ENCODE data around the gene NOTO.
A peak's percentile ranks its signal among the peaks of the same experiment; 100 is the strongest.
"Not testable (repeated sequence)": the region's sequence is repeated elsewhere in the genome, so short reads cannot be mapped to it uniquely, and the experiment has no call there.

The NOTO gene, protein sequence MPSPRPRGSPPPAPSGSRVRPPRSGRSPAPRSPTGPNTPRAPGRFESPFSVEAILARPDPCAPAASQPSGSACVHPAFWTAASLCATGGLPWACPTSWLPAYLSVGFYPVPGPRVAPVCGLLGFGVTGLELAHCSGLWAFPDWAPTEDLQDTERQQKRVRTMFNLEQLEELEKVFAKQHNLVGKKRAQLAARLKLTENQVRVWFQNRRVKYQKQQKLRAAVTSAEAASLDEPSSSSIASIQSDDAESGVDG

DNA sequence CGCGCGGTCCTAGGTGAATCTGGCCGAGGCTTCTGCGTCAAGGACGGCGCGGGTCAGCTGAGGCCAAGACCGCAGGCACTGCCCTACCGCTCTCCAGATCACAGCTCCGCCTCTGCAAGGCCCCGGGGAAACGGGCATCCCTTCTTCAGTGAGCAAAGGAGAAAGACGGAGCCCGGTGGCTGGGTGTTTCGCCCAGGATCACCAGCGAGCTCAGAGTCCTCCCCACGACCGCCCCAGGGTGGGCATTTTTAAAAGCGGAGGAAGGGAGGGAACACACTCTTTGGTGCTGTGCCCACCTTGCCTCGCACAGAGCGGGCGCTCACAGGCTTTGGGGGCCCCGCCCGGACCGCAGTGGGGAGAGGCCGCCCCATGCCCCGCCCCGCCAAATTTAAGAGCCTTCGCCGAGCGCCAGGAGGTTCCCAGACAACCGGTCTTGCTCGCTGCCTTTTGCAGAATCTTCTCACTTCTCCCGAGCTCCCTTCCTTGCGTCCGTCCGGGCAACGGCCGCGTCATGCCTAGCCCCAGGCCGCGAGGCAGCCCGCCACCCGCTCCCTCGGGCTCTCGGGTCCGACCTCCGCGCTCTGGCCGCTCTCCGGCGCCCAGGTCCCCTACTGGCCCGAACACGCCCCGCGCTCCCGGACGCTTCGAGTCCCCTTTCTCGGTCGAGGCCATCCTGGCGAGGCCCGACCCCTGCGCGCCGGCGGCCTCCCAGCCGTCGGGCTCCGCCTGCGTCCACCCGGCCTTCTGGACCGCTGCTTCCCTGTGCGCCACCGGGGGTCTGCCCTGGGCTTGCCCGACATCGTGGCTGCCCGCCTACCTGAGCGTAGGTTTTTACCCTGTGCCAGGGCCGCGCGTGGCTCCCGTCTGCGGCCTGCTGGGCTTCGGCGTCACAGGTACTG, at the start of gene NOTO:
NOTO (plus strand) TSS at position 419 of the 899 bp plus-strand sequence; CDS start at position 512, 93 bp downstream.
- peaks cover 17% of the 10 kb centered on the region for H3K9me3 Mint-ChIP-seq
- H3K4me3 Mint-ChIP-seq = peak within 1 kb of the TSS; percentile 52
- H3K27me3 Mint-ChIP-seq (ENCODE audit: low read depth, poor library complexity) = peaks cover 100% of the 10 kb centered on the region
- H3K4me1 Mint-ChIP-seq = no peaks in the 10 kb centered on the region
- DNase-seq = peak; percentile 62
- no peaks in the 10 kb centered on the region for H3K36me3 Mint-ChIP-seq (ENCODE audit: low read depth)
- no peak within 1 kb of the TSS for H3K27ac Mint-ChIP-seq
- TF ChIP-seq, protein P1, sequence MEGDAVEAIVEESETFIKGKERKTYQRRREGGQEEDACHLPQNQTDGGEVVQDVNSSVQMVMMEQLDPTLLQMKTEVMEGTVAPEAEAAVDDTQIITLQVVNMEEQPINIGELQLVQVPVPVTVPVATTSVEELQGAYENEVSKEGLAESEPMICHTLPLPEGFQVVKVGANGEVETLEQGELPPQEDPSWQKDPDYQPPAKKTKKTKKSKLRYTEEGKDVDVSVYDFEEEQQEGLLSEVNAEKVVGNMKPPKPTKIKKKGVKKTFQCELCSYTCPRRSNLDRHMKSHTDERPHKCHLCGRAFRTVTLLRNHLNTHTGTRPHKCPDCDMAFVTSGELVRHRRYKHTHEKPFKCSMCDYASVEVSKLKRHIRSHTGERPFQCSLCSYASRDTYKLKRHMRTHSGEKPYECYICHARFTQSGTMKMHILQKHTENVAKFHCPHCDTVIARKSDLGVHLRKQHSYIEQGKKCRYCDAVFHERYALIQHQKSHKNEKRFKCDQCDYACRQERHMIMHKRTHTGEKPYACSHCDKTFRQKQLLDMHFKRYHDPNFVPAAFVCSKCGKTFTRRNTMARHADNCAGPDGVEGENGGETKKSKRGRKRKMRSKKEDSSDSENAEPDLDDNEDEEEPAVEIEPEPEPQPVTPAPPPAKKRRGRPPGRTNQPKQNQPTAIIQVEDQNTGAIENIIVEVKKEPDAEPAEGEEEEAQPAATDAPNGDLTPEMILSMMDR (IDR thresholded peaks at IDR 0.05) = no peak

DNA sequence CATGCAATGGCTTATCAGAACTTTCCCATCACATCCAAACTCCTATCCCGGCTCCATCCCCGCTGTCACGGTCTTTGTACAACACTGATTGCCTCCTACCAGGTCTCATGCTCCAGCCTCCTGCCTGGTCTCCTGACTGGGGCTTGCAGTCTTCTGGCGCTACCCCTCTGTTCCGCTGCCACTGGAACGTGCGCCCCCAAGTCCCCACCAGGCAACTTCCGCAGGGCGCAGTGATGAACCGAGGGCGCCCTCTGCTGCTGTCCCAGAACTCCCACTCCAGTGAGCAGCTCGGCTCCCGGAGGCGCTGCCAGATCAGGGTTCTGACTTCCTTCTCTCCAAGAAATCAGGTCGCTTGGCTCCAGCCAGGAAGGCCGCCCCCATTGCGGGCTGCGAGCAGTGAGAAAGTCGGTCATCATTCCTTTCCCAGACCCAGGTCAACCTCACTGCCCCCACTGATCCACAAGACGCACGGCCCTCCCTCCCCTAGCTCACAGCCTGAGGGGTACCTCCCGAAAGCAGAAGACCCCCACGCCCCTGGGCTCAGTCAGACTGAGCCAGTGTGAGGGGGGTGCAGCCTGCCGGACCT, 45.7 kb upstream of the NOTO start:
- peak overlapping the region; percentile 49 for H3K4me3 Mint-ChIP-seq
- peaks cover 52% of the 10 kb centered on the region for H3K27me3 Mint-ChIP-seq (ENCODE audit: low read depth, poor library complexity)
- no peak overlapping the region for H3K27ac Mint-ChIP-seq

DNA sequence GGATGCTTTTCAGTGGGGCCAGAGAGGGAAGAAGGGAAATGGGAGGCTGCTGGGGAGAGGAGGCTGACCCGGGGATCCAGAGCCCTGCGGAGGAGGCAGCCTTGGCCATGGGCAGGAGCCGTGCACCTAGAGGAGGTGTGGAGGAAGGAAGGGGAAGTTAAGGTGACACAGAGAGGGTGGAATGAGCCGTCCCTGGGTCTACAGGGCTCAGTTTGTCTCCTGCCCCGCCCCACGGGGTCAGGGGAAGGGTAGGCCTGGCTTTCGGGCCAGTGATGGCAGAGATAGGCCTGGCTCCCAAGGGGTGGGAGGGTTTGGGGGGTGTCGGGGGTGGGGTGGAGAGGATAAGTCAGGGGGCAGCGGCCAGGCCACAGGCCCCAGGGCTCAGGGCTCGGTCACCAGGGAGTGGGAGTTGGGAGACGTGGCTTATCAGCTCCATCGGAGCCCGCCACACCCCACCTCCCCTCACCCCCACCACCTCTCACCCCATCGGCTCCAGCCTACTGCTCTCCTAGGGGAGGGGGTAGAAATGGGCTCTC, 39.5 kb upstream of the NOTO start:
- Mint-ChIP-seq H3K27me3 (ENCODE audit: low read depth, poor library complexity) (peaks cover 20% of the 10 kb centered on the region), H3K4me3 (no peak overlapping the region), H3K9me3 (no peaks in the 10 kb centered on the region), H3K4me1 (no peaks in the 10 kb centered on the region), H3K36me3 (ENCODE audit: low read depth) (no peaks in the 10 kb centered on the region), H3K27ac (no peak overlapping the region)
- TF ChIP-seq, protein P1 (IDR thresholded peaks at IDR 0.05) = no peak
- no peak for DNase-seq

More for the DNA sequence above, 45.7 kb upstream of the NOTO start:
- peaks cover 8% of the 10 kb centered on the region for H3K9me3 Mint-ChIP-seq
- H3K4me1 Mint-ChIP-seq = peaks cover 6% of the 10 kb centered on the region
- H3K36me3 Mint-ChIP-seq (ENCODE audit: low read depth) = no peaks in the 10 kb centered on the region
- peak; percentile 75 for DNase-seq
- TF ChIP-seq, protein P1 (IDR thresholded peaks at IDR 0.05) = peak; percentile 66

DNA sequence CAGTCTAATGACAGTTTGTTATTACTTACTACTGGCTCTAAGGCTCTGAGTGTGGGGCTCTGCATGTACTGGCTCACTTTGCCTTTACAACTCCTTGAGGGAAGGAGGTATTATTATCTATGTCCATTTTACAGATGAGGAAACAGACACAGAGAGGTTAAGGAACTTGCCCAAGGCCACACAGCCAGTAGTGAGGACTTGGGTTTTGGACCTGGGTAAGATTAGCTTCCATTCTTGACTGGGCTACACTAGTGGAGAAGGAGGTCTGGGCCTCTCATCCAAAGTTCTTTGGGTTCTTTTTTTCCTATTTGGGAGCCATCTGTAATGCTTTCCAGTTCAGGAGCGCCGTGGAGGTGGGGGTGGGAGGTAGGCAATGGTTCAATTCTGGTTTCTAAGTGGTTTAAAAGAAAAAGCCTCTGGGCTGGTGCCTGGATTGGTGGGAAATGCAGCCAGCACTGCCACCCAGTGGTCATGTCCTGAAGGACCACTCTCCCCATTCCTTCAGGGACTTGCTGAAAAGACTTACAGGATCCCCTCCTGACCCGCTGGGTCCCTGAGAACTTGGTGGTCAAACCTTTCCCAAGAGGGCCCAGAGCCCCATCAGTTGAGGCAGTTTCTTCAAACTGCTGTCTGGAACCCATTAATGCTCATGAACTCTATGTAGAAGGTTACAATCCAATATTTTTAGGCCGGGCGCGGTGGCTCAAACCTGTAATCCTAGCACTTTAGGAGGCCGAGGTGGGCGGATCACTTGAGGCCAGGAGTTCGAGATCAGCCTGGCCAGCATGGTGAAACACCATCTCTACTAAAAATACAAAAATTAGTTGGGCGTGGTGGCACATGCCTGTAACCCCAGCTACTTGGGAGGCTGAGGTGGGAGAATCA, 38.6 kb upstream of the NOTO start:
- TF ChIP-seq, protein P1 (IDR thresholded peaks at IDR 0.05) = peak; percentile 91
- H3K9me3 Mint-ChIP-seq = no peaks in the 10 kb centered on the region
- H3K27me3 Mint-ChIP-seq (ENCODE audit: low read depth, poor library complexity) = peaks cover 18% of the 10 kb centered on the region
- no peaks in the 10 kb centered on the region for H3K4me1 Mint-ChIP-seq
- H3K4me3 Mint-ChIP-seq = no peak overlapping the region
- DNase-seq = peak; percentile 80
- H3K27ac Mint-ChIP-seq = no peak overlapping the region
- H3K36me3 Mint-ChIP-seq (ENCODE audit: low read depth) = no peaks in the 10 kb centered on the region

DNA sequence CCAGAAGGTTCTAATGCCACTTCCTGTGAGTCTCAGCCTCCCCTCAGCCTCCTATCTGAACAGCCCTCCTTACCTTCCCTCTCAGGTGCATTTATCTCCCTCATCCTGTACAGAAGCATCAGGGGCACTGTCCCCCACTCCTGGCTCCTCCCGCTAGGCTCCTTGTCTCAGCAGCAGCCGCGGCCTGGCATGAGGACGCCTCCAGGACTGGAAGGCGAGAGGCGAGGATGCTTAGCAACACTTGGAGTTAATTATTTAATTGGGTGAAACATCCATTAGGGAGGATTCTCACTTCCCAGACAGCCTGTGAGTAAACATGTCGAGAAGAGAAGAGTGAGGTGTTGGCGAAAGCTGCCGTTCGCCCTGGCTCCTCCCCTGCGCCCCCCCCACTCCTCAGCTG, 36.4 kb upstream of the NOTO start:
- peaks cover 14% of the 10 kb centered on the region for H3K27me3 Mint-ChIP-seq (ENCODE audit: low read depth, poor library complexity)
- H3K9me3 Mint-ChIP-seq; H3K4me3 Mint-ChIP-seq; H3K36me3 Mint-ChIP-seq (ENCODE audit: low read depth); H3K4me1 Mint-ChIP-seq; H3K27ac Mint-ChIP-seq; DNase-seq: not testable (repeated sequence)

DNA sequence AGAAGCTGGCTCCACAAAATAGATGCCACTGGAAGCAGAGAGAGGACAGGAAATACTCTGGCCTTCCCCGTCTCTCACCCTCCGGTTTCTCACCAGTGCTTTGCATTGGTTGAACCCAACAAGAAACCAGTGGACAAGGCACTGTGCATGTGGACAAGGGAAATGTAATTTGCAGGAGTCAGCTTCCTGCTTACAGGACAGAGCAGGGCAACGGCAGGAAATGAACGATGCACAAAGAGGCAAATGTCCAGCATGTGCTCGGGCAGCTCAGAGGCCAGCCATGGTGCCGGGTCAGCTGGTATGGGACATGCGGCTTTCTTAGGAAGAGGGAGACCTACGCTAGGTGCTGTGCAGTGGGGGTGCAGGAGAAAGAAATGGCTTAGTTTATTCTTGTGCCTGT, 35.6 kb upstream of the NOTO start:
- peaks cover 17% of the 10 kb centered on the region for H3K27me3 Mint-ChIP-seq (ENCODE audit: low read depth, poor library complexity)
- H3K9me3 Mint-ChIP-seq; H3K4me1 Mint-ChIP-seq; H3K36me3 Mint-ChIP-seq (ENCODE audit: low read depth); H3K27ac Mint-ChIP-seq; H3K4me3 Mint-ChIP-seq; DNase-seq: not testable (repeated sequence)

DNA sequence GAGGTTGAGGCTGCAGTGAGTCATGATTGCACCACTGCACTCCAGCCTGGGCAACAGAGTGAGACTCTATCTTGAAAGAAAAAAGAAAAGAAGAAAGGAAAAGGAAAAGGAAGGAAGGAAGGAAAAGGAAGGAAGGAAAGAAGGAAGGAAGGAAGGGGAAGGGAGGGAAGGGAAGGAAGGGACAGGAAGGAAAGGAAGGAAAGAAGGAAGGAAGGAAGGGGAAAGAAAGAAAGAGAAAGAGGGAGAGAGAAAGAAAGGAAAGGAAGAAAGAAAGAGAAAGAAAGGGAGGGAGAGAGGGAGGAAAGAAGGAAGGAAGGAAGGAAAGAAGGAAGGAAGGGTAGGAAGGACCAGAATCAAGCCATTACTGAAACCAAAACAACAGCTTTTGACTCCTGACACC, 34.0 kb upstream of the NOTO start:
- not testable (repeated sequence) for H3K9me3 Mint-ChIP-seq; H3K4me3 Mint-ChIP-seq; H3K36me3 Mint-ChIP-seq (ENCODE audit: low read depth); H3K27ac Mint-ChIP-seq; H3K4me1 Mint-ChIP-seq; DNase-seq
- H3K27me3 Mint-ChIP-seq (ENCODE audit: low read depth, poor library complexity) = peaks cover 26% of the 10 kb centered on the region

DNA sequence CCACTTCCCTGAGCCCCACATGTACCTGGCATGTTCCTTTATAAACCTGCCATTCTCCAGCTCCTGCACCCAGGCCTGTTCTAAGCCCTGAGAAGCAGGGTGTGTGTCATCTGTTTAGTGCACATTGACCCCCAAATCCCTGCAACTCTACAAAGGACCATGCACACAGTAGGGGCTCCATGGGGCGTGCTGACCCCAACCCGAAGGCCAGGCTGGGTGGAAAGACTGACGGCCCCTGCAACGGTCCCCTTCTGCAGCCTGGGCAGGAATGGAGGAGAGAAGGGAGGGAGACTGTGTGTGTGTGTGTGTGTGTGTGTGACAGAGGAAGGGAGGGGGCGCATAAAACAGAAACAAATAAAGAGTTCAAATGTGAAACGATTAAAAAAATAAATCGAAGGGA, 32.0 kb upstream of the NOTO start:
- DNase-seq; H3K36me3 Mint-ChIP-seq (ENCODE audit: low read depth): not testable (repeated sequence)
- H3K27me3 Mint-ChIP-seq (ENCODE audit: low read depth, poor library complexity) = peaks cover 40% of the 10 kb centered on the region

More for the DNA sequence above, 32.0 kb upstream of the NOTO start:
- H3K4me1 Mint-ChIP-seq = peaks cover 16% of the 10 kb centered on the region
- H3K9me3 Mint-ChIP-seq, H3K4me3 Mint-ChIP-seq, H3K27ac Mint-ChIP-seq: not testable (repeated sequence)

All from nephron progenitor cell (in vitro differentiated cells).